Medulla oblongata (tissue), 1 donor: ENCODE measurements around the gene FNDC5.

Source experiments
- DNase-seq: peaks from one replicate; pipeline ENCODE4 v3.0.0-alpha.2; 2015; ENCODE audit errors: extremely low spot score

Gene FNDC5

DNA sequence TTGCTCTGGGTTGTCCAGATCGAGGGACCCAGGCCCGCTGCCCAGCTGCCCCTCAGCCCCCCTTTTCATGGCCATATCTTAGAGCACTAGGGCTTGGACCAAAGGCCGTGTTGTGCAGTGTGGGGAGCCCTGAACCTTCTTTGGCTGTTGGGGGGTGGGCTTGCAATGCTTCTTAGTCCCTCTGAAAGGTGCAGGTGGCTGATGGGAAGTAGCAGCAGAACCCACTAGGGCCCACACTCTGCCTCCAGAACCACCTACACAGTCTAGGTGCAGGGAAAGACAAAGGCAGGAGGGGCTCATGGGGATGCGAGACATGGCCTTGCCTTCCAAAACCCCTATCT lies 13.3 kb upstream of the FNDC5 start:
- DNase-seq = no peak

DNA sequence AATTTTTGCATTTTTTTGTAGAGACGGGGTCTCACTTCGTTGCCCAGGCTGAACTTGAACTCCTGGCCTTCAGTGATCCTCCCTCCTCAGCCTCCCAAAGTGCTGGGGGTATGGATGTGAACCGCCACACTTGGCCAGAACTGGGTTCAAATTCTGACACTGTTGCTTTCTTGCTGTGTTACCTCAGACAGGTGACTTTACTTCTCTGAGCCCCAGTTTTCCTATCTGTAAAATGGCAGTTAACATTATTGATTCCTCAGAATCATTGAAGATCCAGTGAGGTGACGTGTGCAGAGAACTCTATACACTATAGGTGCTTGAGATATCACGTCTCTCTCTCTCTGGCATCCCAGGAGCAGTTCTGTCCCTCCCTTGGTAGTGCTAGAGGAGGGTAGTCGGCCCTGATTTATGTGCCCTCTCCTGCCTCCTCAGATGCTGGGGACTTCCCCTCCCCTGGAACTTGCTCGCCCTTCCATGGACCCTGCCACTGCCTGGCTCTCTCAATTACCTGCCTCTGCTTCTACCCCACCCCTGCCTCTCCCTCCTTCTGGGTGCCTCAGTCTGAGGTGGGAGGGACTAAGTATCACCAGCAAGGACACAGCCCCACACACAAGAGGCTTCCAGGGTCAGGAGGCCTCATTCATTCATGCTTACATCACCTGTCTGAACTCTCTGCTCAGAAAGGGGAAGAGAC lies 12.8 kb upstream of the FNDC5 start:
- DNase-seq = no peak

DNA sequence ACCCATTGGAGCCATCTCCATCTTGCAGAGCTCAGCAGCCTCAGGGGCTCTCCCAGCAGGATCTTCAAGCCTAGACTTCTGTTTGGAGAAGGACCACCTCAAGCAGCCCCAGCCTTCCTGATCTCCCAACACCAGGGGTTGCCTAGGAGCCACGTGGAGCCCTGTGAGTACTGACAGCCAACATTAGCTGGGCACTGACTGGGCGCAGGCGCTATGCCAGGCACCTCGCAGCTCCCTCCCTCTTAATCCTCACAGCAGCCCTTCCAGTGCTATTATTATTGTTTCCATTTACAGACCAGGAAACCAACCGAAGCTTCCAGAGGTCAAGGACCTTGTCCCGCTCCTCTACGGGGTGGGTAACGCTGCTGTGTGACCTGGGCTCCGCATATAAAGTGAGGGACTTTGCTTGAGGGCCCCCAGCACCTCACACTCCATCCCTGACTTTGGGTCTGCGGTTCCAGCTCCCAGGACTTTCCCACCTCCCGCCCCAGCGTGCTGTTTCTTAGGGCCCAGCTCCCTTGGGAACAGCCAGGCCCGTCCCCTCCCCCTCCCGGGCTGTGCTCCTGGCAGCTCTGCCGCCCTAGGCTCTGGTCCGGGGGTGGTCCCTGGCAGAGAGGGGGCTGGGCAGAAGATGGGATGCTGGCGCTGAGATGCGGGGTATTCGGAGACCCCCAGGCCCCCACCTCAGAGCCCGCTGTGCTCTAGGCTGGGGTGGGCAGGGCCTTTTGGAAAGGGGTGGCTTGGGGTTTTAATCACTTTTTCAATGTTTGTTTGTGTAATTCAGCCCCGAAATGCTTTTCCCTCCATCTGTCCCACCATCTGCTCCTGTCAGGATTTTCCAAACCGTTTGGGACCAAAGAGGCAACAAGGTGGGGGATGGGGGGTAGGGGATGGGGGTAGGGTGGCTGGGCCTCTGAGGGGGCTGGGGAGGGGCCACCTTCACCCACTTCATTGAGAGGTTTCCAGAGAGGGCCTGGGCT lies 11.4 kb upstream of the FNDC5 start:
- peak; percentile 54 for DNase-seq

DNA sequence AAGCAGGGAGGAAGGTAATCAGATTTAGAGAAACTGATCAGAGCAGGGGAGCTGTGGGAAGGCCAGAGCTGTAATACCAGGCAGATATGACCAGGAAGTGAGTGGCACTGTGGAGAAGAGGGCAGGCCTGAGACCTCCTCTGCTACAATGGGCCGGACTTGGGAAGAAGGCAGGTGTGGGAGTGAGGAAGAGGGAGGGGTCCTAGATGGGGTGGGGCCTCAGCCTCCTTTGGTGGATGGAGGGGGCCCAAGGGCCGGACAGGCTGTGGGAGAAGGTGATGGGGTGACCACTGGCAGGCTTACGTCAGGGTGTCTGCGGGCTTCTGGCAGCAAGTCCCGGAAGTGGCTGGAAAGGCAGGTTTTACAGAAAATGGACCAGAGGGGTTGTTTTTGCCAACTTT lies 10.6 kb upstream of the FNDC5 start:
- no peak for DNase-seq

DNA sequence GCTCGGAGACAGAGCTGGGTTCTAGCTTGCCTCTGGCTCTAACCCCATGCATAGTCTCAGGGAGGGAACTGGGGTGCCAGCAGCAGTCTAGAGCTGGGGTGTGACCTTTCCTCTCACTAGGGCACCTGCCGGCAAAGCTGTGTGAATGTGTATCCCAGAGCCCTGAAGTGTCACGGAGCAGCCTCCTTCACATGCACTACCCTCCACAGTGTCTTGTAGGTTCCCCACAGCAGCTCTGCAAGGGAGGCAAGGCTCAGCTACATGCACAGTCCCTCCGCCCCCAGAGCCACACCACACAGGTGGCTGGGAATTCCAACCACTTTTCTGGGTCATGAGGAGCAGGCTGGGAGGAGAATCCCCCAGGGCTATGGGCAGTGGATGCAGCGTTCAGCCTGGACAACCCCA lies 7.9 kb upstream of the FNDC5 start:
- no peak for DNase-seq

DNA sequence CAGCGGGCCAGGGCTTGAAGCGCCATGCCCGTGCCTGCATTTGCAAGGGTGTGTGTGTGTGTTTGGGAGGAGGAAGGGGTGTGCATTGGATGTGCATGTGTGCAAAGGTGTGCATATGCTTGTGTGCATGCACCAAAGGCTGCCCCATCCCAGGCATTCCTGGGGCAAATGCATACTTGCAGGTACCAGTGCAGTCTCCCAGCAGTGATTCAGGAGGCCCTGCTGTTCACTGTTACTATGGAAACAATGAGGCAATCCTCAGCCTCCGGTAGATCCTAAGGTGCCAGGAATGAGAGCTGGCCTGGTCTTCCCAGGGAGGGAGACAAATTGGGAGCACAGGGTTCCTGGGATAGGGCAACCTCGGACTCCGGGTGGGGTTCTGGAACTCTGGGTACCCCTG lies 7.5 kb upstream of the FNDC5 start:
- DNase-seq = no peak

DNA sequence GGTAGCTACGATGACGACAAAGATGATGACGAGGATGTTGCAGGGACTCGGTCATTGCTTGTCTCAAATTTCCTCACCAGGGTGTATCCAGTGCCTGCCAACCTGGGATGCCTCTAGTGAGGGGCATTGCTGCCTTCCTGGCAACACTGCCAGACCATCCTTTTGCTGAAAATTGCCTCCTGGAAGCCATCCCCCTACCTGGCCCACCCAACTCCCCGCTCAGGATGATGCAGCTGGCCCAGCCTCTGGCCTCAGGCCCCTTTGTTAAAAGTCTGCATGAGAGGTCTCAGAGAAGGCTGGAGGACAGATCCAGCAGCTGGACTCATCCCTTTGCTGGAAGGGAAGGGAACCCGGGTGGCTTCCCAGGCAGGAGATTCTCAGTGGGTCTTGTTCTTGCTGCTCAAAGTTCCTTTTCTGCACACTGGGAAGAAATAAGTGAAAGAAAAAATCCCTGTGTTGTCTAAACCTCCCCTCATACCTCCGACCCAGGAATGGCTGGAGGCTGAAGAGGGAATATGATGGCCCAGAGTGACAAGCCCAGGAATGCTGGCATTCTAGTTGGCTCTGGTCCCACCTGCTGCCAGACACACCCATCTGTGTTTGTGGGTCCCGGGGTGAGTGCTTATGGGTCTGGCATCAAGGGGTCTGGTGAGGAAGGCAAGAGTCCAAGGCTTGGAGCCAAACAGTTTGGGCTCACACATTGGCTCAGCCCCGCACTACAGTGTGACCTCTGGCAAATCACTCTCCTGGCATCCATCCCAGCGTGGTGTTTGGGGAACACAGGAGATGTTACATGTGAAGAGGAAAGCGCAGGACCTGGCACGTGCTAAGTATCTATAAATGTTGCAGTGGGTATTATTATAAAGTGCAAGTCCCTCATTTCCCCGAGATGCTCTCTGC lies 6.7 kb upstream of the FNDC5 start:
- DNase-seq = no peak

DNA sequence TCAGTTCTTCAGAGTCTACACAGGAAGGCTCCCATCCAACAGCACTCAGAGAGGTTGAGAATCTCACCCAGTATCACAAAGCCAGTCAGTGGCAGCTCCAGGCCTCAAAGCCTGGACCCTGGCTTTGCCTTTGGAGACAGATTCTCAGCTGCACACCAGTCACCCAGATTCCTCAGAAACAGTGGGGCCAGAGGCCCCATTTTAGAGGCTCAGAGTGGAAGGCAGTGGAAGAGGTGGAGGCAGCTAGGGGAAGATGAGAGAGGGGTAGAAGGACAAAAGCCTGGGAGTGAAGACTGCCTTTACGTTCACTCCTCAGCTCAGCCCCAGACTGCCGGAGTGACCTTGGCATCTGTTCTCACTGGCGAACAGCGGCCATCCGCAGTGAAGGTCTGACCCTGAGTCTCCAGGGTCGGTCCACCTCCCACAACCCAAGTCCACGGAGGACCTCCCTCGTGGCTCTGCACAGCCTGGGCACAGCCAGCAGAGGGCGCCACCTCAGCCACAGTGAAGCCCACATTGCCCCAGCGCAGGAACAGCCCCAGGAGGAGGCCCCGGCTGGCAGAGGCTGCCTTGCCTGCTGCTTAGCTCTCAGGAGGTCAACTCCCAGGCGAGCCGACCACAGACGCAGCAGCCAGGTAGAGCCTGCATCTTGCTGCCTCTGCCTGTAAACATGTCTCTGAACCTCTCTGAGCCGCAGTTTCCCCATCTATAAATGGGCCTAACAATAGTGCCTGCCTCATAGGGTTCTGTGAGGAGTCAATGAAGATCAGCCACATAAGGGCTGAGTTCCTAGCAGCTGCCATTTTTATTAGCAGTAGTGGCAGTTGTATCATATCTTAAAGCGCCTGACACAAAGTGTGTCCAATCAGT lies 5.9 kb upstream of the FNDC5 start:
- DNase-seq = peak; percentile 41

DNA sequence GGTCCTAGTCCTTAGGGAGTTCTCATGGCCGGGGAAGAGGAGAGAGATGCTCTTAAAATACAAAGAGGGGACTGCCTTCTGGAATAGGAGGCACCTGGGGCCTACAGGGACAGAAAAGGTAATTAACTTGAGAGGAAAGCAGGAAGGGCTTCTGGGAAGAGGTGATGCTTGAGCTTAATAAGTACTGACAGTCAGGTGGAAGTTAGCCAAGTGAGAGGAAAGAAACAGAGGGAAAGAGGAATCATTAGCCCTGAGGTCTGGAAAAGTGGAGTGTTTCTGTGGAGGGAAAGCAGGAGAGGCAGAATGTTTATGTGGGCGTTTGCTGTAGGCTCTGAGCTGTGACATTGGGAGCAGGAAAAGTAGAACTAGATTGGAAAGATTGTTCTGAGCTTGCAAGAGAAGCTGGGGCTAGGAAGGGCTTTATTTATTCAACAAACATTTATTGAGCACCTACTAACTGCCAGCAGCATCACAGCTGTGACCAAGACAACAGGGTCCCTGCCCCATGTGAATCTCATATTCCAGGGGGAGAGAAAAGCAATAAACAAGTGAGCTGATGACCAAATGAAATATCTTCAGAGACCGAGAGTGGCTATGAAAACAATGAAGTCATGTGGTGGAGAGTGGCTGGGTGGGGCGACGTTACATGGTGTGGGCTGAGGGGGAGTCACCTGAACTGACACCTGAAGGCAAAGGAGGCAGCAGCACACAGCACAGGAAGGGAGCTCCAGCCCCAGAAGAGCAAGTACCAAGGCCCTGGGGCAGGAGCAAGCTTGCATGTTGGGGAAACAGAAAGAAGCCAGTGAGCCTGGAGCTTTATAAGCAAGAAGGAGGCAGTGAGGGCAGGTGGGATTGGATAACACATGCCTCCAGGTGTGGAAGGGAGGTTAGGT lies 4.4 kb upstream of the FNDC5 start:
- DNase-seq = no peak

DNA sequence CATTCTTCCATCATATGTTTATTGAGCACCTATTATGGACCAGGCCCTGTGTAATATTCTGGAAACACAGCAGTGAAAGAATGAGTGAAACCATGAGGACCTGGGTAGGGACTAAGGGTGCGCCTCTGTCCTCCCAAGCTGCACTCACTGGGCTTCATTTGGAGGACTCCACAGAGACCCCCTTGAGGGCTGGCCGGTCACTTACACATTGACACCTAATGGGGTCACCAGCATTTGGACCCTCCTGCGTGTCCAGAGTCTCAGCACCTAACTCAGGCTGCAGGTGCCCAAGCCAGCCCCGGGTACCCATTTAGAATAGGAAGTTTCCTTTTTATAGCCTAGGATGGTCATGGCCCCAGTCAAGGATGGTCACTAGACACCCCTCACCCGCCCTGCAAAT lies 2.8 kb upstream of the FNDC5 start:
- no peak for DNase-seq

DNA sequence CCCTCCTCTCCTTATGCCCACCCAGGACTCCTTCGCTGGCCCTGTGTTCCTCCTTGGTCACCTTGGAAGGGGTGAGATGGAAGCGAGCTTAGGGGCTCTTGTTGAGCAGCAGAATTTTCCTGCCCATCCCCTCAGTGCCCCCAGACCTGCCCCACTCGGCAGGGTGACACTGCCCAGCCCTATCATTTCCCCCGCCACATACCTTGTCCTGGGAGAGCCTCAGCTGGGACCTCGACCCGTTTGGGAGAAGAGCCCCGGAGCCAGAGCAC lies 1.4 kb upstream of the FNDC5 start:
- DNase-seq = no peak

DNA sequence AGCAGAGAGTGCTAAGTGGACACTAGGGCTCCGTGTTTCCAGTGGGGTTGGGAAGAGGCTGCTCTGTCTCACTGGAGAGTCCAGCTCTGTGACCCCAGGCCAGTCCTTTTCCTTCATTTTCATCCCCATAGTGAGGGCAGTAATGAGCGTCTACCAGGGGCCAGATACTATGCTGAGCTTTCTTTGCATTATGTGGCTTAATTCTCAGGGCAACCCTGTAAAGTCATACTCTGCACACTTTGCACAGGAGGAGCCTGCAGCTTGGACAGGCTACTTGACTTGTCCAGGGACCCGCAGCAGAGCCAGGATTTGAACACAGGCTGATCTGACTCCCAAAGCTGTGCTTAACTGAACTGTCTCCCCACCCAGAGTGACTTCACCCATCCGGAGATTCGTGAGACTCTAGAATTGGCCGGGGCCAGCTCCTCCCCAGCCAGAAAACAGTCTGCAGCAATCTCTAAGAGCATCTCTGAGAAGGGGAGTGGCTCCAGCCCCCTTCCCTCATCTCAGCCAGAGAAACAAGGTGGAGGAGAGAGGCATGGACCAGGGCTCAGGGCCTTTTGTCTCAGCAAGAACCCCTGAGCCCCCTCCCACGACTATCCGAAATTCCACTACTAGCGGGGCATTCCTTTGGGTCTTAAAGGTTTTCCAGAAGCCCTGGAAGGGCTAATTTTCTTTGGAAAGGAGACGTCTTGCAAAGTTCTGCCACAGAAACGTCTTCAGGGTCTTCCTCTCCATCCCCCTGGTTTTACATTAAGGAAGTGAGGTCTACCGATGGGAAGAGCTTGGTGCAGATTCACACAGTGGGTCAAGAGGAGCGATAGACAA lies 866 bp upstream of the FNDC5 start:
- DNase-seq = no peak

DNA sequence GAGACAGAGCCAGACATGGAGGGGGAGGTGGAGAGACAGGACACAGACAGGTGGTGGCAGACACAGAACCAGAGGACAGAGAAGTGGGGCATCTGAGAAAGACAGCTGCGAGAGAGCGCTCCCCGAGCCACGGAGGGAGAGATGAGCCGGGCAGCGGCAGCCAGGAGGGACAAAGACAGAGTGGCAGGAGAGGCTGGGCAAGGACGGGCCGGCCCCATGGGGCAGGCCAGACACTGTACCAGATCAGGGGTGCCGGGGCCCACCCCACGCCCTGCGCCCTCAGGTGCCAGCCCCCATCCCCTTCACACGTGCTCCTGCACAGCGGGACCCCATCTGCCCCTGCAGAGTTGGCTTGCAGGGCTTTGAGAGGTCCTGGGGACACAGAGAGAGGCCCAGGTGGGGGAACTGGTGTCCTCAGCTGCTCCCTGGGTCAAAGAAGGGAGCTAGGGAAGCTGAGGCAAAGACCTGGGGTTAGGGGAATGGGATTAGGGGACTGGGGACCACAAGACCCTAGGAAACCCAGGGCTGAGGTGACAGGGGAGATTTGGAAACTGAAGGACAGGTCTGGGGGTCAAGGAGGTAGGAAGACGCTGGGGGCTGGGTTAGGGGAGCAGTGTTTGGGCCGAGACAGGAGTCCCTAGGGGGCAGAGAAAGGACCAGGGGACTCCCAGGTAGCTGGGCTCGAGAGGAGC lies 643 bp downstream of the FNDC5 start:
- no peak for DNase-seq

DNA sequence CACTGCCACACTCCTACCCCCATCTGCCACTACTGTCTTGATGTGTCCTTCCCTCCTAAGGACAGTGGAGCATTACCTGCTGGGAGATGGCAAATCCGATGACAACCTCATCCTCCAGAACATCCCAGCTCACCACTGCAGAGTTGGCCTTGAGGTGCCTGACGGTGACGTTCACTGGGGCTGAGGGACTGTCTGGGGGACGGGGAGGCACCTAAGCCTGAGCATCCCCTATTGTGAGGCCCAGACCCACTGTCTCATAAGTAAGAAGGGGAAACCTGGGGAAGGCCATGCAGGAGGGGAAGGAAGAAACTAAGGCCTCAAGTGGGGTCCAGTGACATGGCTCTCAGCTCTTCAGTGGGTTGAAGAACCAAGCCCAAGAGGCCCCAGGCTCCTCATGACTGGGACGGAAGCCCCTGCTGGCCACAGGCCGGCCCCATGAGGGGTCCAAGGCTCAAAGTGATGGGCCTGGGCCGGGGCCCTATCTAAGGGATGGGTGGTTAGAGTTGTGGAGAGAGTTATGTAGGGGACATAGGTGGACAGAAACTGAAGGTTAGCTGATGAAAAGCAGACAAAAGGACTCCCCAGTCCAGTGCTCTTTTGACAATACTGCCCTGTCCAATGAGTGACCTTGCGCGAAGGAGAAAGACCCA lies 1.8 kb downstream of the FNDC5 start:
- no peak for DNase-seq

DNA sequence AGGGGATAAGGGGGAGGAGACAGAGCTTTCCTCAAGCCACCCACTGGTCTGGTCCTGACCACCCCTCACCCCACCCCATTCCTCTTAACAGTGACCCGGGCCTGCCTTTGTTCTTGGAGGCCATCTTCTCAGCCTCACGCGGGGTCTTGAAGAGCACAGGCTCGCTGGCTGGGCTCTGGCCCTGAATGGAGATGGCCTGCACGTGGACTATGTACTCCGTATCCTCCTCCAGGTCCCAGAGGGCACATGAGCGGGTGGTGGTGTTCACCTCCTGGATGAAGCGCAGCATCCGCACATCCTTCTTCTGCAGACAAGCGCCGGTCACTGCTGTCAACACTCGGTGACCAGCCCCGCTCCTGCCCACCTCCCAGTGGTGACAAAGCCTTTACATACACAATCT lies 2.6 kb downstream of the FNDC5 start:
- DNase-seq = no peak

DNA sequence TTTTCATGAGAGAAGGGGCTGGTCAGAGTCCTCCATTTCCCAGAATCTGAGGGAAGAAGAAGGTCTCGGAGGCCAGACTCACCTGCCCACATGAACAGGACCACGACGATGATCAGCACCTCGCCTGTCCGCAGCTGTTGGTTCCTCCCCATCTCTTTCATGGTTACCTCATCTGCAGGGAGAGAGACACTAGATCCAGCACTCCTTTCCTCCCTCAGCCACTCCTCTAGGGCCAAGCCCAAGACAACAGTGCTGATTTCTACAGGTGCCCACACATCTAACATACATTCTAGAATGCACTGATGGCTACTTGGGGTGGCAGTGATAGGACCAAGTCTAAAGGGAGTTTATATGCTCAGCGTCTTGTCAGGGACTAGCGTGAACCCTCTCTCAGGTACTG lies 3.0 kb downstream of the FNDC5 start:
- no peak for DNase-seq

DNA sequence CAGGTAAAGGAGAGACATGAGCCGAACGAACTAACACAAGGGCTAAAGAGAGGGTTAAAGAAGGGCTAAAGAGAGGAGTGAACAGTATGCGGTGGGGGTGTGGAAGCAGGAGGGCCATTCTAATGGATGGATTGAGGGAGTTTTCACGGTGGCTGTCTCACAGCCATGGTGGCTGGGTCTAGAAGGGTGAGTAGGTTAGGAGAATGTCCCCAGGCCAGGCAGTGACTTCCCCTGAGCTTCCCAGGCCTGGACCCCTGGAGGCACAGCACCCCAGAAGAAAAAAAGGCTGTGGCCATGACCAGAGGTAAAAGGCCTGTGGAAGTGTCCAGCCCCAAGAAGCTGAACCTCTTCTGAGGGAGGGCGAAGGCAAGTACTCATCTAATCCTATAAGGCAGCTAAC lies 3.6 kb downstream of the FNDC5 start:
- no peak for DNase-seq

DNA sequence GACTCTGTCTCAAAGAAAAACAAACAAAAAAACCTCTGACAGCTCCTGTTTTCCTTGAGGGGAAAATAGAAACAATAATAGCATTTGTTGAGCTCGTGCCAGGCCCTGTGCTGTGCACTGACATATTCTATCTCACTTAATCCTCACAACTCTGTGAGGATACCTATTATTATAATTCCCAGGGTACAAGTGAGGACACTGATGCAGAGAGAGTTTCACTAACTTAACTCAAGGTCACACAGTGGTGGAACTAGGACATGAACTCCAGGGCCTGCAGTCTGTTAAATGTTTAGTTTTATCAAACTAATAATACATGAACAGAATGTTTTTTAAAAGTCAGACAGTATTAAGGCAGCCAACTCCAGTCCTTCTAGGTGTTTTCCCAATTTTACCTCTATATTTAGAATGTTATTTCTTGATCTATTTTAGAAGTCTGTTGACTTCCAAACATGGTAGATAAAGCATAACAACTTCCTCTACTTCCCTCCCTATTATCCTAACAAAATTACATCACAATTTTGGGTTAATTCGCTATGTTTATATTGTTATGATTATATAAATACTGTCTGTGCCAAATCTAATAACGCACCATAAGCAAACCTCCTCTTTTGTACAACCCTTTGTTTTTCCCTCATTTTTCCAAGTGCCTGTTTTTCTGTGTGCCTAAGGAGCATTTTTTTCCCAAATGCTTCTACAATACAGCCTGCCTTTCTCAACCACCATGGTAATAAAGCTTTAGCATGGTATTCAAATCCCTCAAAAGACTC lies 4.9 kb downstream of the FNDC5 start:
- DNase-seq = no peak
